ENCODE data around the gene GPS1. TPM values are rescaled to one million over a fixed set of nuclear protein-coding genes. Genes with fewer than 3 reads are reported as not detected.

GPS1 gene
- total RNA-seq, 1 experiment from 2014 or later = 181 TPM

GRCh38 chr17:82047914-82048570 is 3.7 kb upstream of the GPS1 start:
- Mint-ChIP-seq H3K4me1 (peaks cover 11% of the 10 kb centered on the region), H3K27ac (peak overlapping the region; percentile 57; the same call in 1 of the 2 replicates), H3K9me3 (no peaks in the 10 kb centered on the region), H3K27me3 (ENCODE audit: low read depth) (no peaks in the 10 kb centered on the region), H3K4me3 (no peak overlapping the region), H3K36me3 (peaks cover 10% of the 10 kb centered on the region)
- CTCF ChIA-PET = interaction anchor here (1.2 to 1.3 kb wide), 2 partner anchors 10 to 17 kb away, joined by 3 to 8 read pairs; partner anchors contain the start of gene DCXR
- no peak for DNase-seq (ENCODE audit: low spot score)
- ATAC-seq = no peak
- no peak for TF ChIP-seq ZNF416 (CRISPR knock-in tag; IDR thresholded peaks at IDR 0.05)
- TF ChIP-seq SMAD4 (CRISPR knock-in tag; IDR thresholded peaks at IDR 0.05) = no peak
- POLR2A ChIA-PET = no interaction called here

- H3K4me3 Mint-ChIP-seq = peak overlapping the region; percentile 35; the same call in 1 of the 2 replicates
- CTCF ChIA-PET = interaction anchor here (1.2 to 1.3 kb wide), 2 partner anchors 11 to 18 kb away, joined by 3 to 8 read pairs; partner anchors contain the start of gene DCXR
- no peak for DNase-seq (ENCODE audit: low spot score)
These were observed 3.1 kb upstream of the GPS1 start for GRCh38 chr17:82048571-82048971.

GRCh38 chr17:82049106-82049505 is 2.6 kb upstream of the GPS1 start:
- peaks cover 10% of the 10 kb centered on the region for H3K36me3 Mint-ChIP-seq
- TF ChIP-seq JUN (CRISPR knock-in tag; IDR thresholded peaks at IDR 0.05) (no peak), CBFB (CRISPR knock-in tag; IDR thresholded peaks at IDR 0.05; ENCODE audit: low read depth) (no peak), USF1 (CRISPR knock-in tag; IDR thresholded peaks at IDR 0.05) (no peak), CREB1 (CRISPR knock-in tag; IDR thresholded peaks at IDR 0.05) (no peak), NR2C2 (CRISPR knock-in tag; IDR thresholded peaks at IDR 0.05) (no peak), ZMAT4 (CRISPR knock-in tag; IDR thresholded peaks at IDR 0.05) (no peak)
- H3K4me3 Mint-ChIP-seq = no peak overlapping the region
- peaks cover 4% of the 10 kb centered on the region for H3K4me1 Mint-ChIP-seq
- ATAC-seq (no peak), DNase-seq (ENCODE audit: low spot score) (no peak)
- CTCF ChIA-PET = no interaction called here
- POLR2A ChIA-PET = no interaction called here
- H3K27ac Mint-ChIP-seq = no peak overlapping the region
- no peaks in the 10 kb centered on the region for H3K9me3 Mint-ChIP-seq
- no peaks in the 10 kb centered on the region for H3K27me3 Mint-ChIP-seq (ENCODE audit: low read depth)

More at GRCh38 chr17:82048571-82048971, 3.1 kb upstream of the GPS1 start:
- Mint-ChIP-seq H3K27me3 (ENCODE audit: low read depth) (no peaks in the 10 kb centered on the region), H3K4me1 (peaks cover 6% of the 10 kb centered on the region), H3K27ac (no peak overlapping the region), H3K36me3 (peaks cover 10% of the 10 kb centered on the region), H3K9me3 (no peaks in the 10 kb centered on the region)
- POLR2A ChIA-PET = no interaction called here
- TF ChIP-seq CREB1 (CRISPR knock-in tag; IDR thresholded peaks at IDR 0.05) (no peak), NR2C2 (CRISPR knock-in tag; IDR thresholded peaks at IDR 0.05) (no peak)
- ATAC-seq = no peak

GRCh38 chr17:82049521-82049971 is 2.2 kb upstream of the GPS1 start:
- Mint-ChIP-seq H3K27me3 (ENCODE audit: low read depth) (no peaks in the 10 kb centered on the region), H3K36me3 (peaks cover 10% of the 10 kb centered on the region), H3K4me3 (no peak overlapping the region), H3K27ac (no peak overlapping the region), H3K9me3 (no peaks in the 10 kb centered on the region), H3K4me1 (peaks cover 4% of the 10 kb centered on the region)
- ATAC-seq (no peak), DNase-seq (ENCODE audit: low spot score) (no peak)
- POLR2A ChIA-PET = no interaction called here
- CTCF ChIA-PET = interaction anchor here (3.0 to 5.8 kb wide), 2 partner anchors 12 to 19 kb away, joined by 18 to 31 read pairs; partner anchors contain the start of genes DCXR and RAC3
- no peak for TF ChIP-seq ATF1 (CRISPR knock-in tag; IDR thresholded peaks at IDR 0.05)
- no peak for TF ChIP-seq AR (CRISPR knock-in tag; IDR thresholded peaks at IDR 0.05)
- TF ChIP-seq ATF6 (CRISPR knock-in tag; IDR thresholded peaks at IDR 0.05) = no peak
- TF ChIP-seq ARID4B (CRISPR knock-in tag; IDR thresholded peaks at IDR 0.05; ENCODE audit: borderline replicate concordance) = no peak
- no peak for TF ChIP-seq CREM (CRISPR knock-in tag; IDR thresholded peaks at IDR 0.05)
- no peak for TF ChIP-seq ZNF138 (CRISPR knock-in tag; conservative IDR thresholded peaks at IDR 0.05)
- no peak for TF ChIP-seq IRF2 (CRISPR knock-in tag; IDR thresholded peaks at IDR 0.05; ENCODE audit: borderline replicate concordance, low read depth)
- TF ChIP-seq NFYB (CRISPR knock-in tag; conservative IDR thresholded peaks at IDR 0.05; ENCODE audit: low read depth) = no peak
- no peak for TF ChIP-seq ZNF121 (CRISPR knock-in tag; IDR thresholded peaks at IDR 0.05)
- no peak for TF ChIP-seq NFATC4 (CRISPR knock-in tag; IDR thresholded peaks at IDR 0.05)
- TF ChIP-seq ZNF423 (CRISPR knock-in tag; IDR thresholded peaks at IDR 0.05) = no peak
